Heart left ventricle (tissue), 13 donors: Measurements from ENCODE around the gene FBXO41.

Experiments used
- CTCF ChIP-seq, 12 donors: fragments of 200-600 bp; sonication (generic) in 4 of 12; IDR thresholded peaks; one replicate each; pipeline versions ENCODE4 v1.5.0 to v1.8.0; 2018 to 2022; ENCODE audit warnings: antibody characterized with exemption in 12 of 12, mild to moderate bottlenecking in 5 of 12
- POLR2A ChIP-seq, 2 donors: fragments of 450-650 bp; IDR thresholded peaks; one replicate each; pipeline ENCODE4 v1.6.1; 2017; ENCODE audit warnings: antibody characterized with exemption in 2 of 2, mild to moderate bottlenecking in 2 of 2, moderate library complexity in 2 of 2
- donor health status: ischemic (EF 13 %, LVEDD 7.1; RV severe dilation, severe dysfunction).
- donor health status: DM: no; HTN: yes; CAD: no.
- donor health status: DM: no; HTN: no; CAD: no.
- donor health status: ischemic (EF 25% LVEDD 6.9; RV normal size, moderate dysfunction).
- donor health status: ischemic (EF 25% LVEDD 5.7; RV mildly dilated, moderate dysfunction).
- donor health status: ischemic (EF 35%, LVEDD 5.7; RV mildly dilated, moderate dysfunction).
- donor health status: nonischemic (EF 11% LVEDD 7.7; RV severe dilation, severe dysfunction).
- donor health status: DM: yes; HTN: yes; CAD: no.
- donor health status: PGD.
- donor health status: ischemic (EF 29% LVEDD 5.4; RV normal size, mild dysfunction).
- donor health status: nonischemic (EF 23%, LVEDD 6.1; RV moderate dilation, normal function).

- TF ChIP-seq CTCF (IDR thresholded peaks at IDR 0.05) (no peak), POLR2A (IDR thresholded peaks at IDR 0.05) (no peak)
These were observed 66.5 kb downstream of the FBXO41 start for GRCh38 chr2:73217826-73218225.
